Nephron progenitor cell (in vitro differentiated cells): ENCODE results near the gene ATG2A.
A peak's percentile ranks its signal among the peaks of the same experiment; 100 is the strongest.
"Not testable (repeated sequence)": the region's sequence is repeated elsewhere in the genome, so short reads cannot be mapped to it uniquely, and the experiment has no call there.

Source experiments
- DNase-seq: peaks from one replicate; pipeline ENCODE4 v3.0.0; 2021
- H3K27ac Mint-ChIP-seq: 2 replicates; pipeline ENCODE4 v1.8.0; 2021; ENCODE audit warnings: mild to moderate bottlenecking, moderate library complexity, mixed read lengths
- H3K27me3 Mint-ChIP-seq: 2 replicates; pipeline ENCODE4 v1.8.0; 2021; ENCODE audit warnings: mild to moderate bottlenecking, low read depth, mixed read lengths; ENCODE audit not compliant: poor library complexity
- H3K36me3 Mint-ChIP-seq: 2 replicates; pipeline ENCODE4 v1.8.0; 2021; ENCODE audit warnings: low read depth, mixed read lengths
- H3K4me1 Mint-ChIP-seq: 2 replicates; pipeline ENCODE4 v1.8.0; 2021; ENCODE audit warnings: mixed read lengths
- H3K4me3 Mint-ChIP-seq: 2 replicates; pipeline ENCODE4 v1.8.0; 2021; ENCODE audit warnings: mild to moderate bottlenecking, moderate library complexity, mixed read lengths
- H3K9me3 Mint-ChIP-seq: 2 replicates; pipeline ENCODE4 v1.8.0; 2021; ENCODE audit warnings: mild to moderate bottlenecking, moderate library complexity, mixed read lengths
- TF ChIP-seq, protein P1 (sequence below): fragments of 200-600 bp; sonication (generic); IDR thresholded peaks from 2 replicates; pipeline ENCODE4 v1.5.0; 2021; ENCODE audit warnings: antibody characterized with exemption

The ATG2A gene

DNA sequence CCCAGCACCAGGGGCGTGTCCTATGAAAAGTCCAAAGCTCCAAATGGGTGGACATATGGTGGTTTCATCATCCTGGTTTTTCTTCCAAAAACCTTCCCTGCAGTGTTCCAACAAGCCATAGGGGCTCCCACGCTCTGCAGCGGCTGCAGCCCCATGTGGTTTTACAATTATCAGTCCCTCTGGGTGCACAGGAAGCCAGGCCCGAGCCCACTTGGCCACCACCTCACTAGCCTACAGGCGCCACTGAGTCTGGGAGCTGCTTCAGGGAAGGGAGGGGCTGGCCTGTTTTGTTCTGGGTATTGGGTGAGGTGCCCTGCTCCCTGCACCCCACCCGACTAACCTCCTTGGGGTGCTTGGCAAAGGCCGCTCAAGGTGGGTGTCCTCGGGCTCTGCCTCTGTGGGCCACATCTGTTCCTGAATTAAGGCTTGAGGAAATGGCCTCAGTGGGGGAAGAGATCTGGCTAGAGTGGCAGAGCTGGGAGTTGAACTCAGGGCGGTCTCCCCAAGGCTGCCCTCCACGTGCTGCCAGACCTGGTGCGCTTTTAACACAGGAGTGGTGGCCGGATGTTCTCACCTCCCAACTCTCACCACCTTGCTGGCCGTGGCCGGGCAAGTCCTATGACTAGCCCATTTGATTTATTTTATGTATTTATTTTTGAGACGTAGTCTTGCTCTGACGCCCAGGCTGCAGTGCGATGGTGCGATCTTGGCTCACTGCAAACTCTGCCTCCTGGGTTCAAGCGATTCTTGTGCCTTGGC lies 67.2 kb downstream of the ATG2A start:
- no peak overlapping the region for H3K4me3 Mint-ChIP-seq
- peaks cover 5% of the 10 kb centered on the region for H3K36me3 Mint-ChIP-seq
- H3K27me3 Mint-ChIP-seq = peaks cover 4% of the 10 kb centered on the region
- no peak for DNase-seq
- TF ChIP-seq, protein P1, sequence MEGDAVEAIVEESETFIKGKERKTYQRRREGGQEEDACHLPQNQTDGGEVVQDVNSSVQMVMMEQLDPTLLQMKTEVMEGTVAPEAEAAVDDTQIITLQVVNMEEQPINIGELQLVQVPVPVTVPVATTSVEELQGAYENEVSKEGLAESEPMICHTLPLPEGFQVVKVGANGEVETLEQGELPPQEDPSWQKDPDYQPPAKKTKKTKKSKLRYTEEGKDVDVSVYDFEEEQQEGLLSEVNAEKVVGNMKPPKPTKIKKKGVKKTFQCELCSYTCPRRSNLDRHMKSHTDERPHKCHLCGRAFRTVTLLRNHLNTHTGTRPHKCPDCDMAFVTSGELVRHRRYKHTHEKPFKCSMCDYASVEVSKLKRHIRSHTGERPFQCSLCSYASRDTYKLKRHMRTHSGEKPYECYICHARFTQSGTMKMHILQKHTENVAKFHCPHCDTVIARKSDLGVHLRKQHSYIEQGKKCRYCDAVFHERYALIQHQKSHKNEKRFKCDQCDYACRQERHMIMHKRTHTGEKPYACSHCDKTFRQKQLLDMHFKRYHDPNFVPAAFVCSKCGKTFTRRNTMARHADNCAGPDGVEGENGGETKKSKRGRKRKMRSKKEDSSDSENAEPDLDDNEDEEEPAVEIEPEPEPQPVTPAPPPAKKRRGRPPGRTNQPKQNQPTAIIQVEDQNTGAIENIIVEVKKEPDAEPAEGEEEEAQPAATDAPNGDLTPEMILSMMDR = no peak
- H3K27ac Mint-ChIP-seq = no peak overlapping the region
- H3K9me3 Mint-ChIP-seq = no peaks in the 10 kb centered on the region
- peaks cover 22% of the 10 kb centered on the region for H3K4me1 Mint-ChIP-seq

DNA sequence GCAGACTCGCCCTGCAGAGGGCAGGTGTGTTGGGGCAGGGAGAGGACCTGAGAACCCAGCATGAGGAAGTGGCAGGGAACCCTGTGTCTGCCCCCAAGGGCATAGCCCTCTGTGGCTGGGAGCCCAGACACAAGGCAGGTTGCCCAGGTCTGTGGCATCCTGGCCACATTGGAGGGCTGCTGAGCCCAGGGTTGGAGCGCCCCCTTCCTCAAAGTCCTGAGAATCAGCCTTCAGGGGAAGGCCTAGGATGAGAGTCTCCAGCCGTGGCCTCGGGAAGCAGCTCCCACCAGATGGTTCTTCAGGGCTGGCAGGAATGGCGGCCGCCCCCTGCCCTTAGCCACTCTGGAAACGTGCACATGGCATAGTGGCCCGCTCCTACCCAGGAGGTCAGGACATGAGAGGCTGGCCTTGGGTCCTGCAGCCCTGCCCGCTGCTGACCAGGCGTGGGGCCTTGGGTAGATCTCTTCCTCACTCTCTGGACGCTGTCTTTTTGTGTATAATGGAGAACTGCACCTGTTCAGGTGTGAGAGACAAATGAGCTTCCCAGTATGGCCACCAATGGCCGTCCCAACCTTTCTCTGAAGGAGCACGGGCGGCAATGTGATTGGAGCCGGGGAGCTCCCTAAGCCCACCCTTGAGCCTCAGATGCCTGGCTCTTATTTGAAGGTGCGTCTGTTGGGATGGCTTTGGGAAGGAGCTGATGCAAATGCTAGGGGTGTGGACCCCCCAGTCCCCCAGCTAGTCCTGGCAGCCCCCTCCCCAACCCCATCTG lies 68.0 kb downstream of the ATG2A start:
- peaks cover 18% of the 10 kb centered on the region for H3K4me1 Mint-ChIP-seq
- H3K27me3 Mint-ChIP-seq = peaks cover 4% of the 10 kb centered on the region
- no peaks in the 10 kb centered on the region for H3K36me3 Mint-ChIP-seq
- H3K27ac Mint-ChIP-seq = no peak overlapping the region
- DNase-seq = no peak
- no peak overlapping the region for H3K4me3 Mint-ChIP-seq
- H3K9me3 Mint-ChIP-seq = no peaks in the 10 kb centered on the region
- TF ChIP-seq, protein P1 = no peak

DNA sequence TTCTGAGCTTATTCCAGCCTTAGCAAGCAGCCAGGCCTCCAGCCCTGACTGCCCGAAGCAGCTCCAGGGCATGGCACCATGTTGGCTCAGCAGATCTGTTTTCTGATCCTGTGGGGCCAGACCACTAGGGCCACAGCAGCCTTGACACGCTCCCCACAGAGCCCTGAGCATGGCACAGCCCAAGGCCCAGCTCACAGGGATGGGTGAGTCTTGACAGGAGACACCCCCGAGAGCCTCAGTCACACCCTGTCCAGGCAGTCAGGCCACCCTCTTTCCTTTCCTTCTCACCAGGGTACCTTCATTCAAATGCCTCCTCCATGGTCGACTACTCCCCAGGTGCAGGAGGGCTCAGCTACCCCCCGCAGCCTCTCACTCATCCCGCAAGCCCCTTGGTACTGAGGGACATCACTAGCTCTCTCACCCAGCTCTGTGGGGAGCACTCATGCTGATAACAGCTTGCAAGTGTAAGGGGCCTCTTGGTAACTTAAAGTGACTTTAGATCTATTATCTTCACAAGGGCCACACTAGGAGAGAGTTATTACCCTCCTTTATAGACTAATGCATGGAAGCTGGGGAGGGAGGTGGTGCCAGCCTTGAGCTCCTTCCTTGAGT lies 68.7 kb downstream of the ATG2A start:
- H3K9me3 Mint-ChIP-seq = no peaks in the 10 kb centered on the region
- no peaks in the 10 kb centered on the region for H3K36me3 Mint-ChIP-seq
- DNase-seq = no peak
- TF ChIP-seq, protein P1 = no peak
- H3K27ac Mint-ChIP-seq = no peak overlapping the region
- peaks cover 25% of the 10 kb centered on the region for H3K4me1 Mint-ChIP-seq
- peaks cover 7% of the 10 kb centered on the region for H3K27me3 Mint-ChIP-seq
- H3K4me3 Mint-ChIP-seq = no peak overlapping the region

DNA sequence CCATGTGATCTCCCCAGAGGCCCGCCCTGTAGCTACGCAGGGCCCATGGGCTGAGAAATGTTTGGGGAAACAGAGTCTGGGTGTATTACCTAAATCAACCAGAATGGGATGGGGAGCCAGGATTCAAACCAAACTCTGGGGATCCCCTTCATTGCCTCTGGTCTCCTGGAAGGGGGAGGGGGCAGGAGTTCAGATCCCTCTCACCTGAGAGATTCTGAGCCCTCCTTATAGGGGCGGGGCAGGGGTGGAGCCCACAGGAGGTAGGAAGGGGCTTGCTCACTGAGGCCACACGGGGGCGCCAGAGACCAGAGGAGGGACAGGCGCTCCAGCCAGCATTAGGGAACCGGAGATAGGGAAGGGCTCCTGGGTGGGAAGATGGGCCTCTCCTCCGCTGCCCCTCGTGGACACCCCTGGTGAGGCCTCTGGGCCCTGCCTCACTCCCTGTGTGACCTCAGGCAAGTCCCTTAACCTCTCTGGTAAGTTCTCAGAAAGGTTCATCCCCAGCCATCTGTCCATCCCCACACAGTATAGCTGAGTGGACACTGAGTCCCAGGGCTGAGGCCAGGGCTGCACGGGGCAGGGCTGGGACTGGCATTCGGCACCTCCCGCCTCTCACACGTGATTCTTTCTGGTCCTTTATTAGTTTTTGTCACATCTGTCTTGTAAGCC lies 69.9 kb downstream of the ATG2A start:
- H3K27ac Mint-ChIP-seq = no peak overlapping the region
- H3K4me3 Mint-ChIP-seq = no peak overlapping the region
- peaks cover 36% of the 10 kb centered on the region for H3K4me1 Mint-ChIP-seq
- TF ChIP-seq, protein P1 = peak; percentile 99
- no peaks in the 10 kb centered on the region for H3K9me3 Mint-ChIP-seq
- H3K36me3 Mint-ChIP-seq = no peaks in the 10 kb centered on the region
- DNase-seq = peak; percentile 98
- peaks cover 10% of the 10 kb centered on the region for H3K27me3 Mint-ChIP-seq

DNA sequence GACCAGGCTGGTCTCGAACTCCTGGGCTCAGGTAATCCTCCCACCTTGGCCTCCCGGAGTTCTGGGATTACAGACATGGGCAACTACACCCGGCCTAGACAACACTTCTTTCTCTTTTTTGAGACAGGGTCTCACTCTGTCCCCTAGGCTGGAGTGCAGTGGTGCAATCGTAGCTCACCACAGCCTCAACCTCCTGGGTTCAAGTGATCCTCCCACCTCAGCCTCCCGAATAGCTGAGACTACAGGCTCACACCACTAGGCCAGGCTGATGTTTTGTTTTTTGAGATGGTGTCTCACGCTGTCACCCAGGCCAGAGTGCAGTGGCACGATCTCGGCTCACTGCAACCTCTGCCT lies 71.3 kb downstream of the ATG2A start:
- DNase-seq, H3K36me3 Mint-ChIP-seq, H3K9me3 Mint-ChIP-seq, H3K27ac Mint-ChIP-seq: not testable (repeated sequence)
- Mint-ChIP-seq H3K4me3 (peak overlapping the region; percentile 71), H3K27me3 (peaks cover 10% of the 10 kb centered on the region), H3K4me1 (peaks cover 35% of the 10 kb centered on the region)
